HepG2 (cell line): ENCODE data around the gene ZCCHC10. TPM values are rescaled to one million over a fixed set of nuclear protein-coding genes. Genes with fewer than 3 reads are reported as not detected.
A peak's percentile ranks its signal among the peaks of the same experiment; 100 is the strongest.

Experiments
- BORCS8-MEF2B ChIP-seq: sonication (generic); formaldehyde crosslinking; IDR thresholded peaks from 2 replicates; pipeline ENCODE4 v1.8.0; 2022; ENCODE audit warnings: mild to moderate bottlenecking, missing genetic modification reagents
- CBX2 ChIP-seq, 2 experiments: fragments of 200-600 bp in 1 of 2; sonication (generic); formaldehyde crosslinking in 1 of 2; IDR thresholded peaks; 2 replicates each; pipeline versions ENCODE4 v1.7.0 to v1.8.1; 2018 to 2022; ENCODE audit warnings: low read depth in 2 of 2, low read length in 1 of 2, mild to moderate bottlenecking in 1 of 2, missing genetic modification reagents in 1 of 2
- DNMT1 ChIP-seq: sonication (generic); formaldehyde crosslinking; IDR thresholded peaks from 2 replicates; pipeline ENCODE4 v1.5.1; 2020; ENCODE audit warnings: mild to moderate bottlenecking, missing genetic modification reagents
- DPF2 ChIP-seq: sonication (generic); formaldehyde crosslinking; IDR thresholded peaks from 2 replicates; pipeline ENCODE4 v1.4.0; 2020; ENCODE audit warnings: mild to moderate bottlenecking, low read depth, missing genetic modification reagents, borderline replicate concordance
- GMEB2 ChIP-seq: IDR thresholded peaks from 2 replicates; pipeline ENCODE4 v1.6.1; 2016; ENCODE audit warnings: missing biosample characterization, missing genetic modification reagents, low read depth
- GPBP1L1 ChIP-seq: sonication (generic); formaldehyde crosslinking; IDR thresholded peaks from 2 replicates; pipeline ENCODE4 v1.5.0; 2020; ENCODE audit warnings: mild to moderate bottlenecking, missing genetic modification reagents
- NFE2 ChIP-seq: sonication (generic); formaldehyde crosslinking; IDR thresholded peaks from 2 replicates; pipeline ENCODE4 v1.4.0; 2020; ENCODE audit warnings: missing genetic modification reagents
- TMF1 ChIP-seq: sonication (generic); formaldehyde crosslinking; IDR thresholded peaks from 2 replicates; pipeline ENCODE4 v1.8.1; 2022; ENCODE audit warnings: low read depth, missing genetic modification reagents
- ZBTB26 ChIP-seq: IDR thresholded peaks from 2 replicates; pipeline ENCODE4 v1.6.1; 2016; ENCODE audit warnings: missing compliant biosample characterization, missing genetic modification reagents, borderline replicate concordance
- ZNF296 ChIP-seq: sonication (generic); formaldehyde crosslinking; conservative IDR thresholded peaks from 2 replicates; pipeline ENCODE4 v1.5.0; 2020; ENCODE audit warnings: mild to moderate bottlenecking, missing genetic modification reagents
- ZNF333 ChIP-seq: sonication (generic); formaldehyde crosslinking; IDR thresholded peaks from 2 replicates; pipeline ENCODE4 v1.4.0; 2020; ENCODE audit warnings: mild to moderate bottlenecking, missing genetic modification reagents, borderline replicate concordance
- ZNF598 ChIP-seq: sonication (generic); formaldehyde crosslinking; IDR thresholded peaks from 2 replicates; pipeline ENCODE4 v1.5.1; 2020; ENCODE audit warnings: mild to moderate bottlenecking, missing genetic modification reagents, borderline replicate concordance
- polyA plus RNA-seq, 8 experiments: library from polyadenylated mRNA; depleted of rRNA in 3 of 8; stranded (reverse) in 7 of 8; unstranded in 1 of 8; fragments of >200 nt; fragmentation: Illumina TruSeq in 4 of 8; extraction: Trizol in 4 of 8; gene quantifications; 2 replicates each; pipeline versions ENCODE4 v1.2.1 to v1.2.3, GENCODE V29; 2011 to 2016; ENCODE audit warnings: low read depth in 4 of 8, missing spikeins in 1 of 8, mixed read lengths in 1 of 8; ENCODE audit not compliant: insufficient read depth in 1 of 8
- total RNA-seq, 5 experiments: library from RNA; depleted of rRNA; stranded (reverse); fragments of >200 nt; fragmentation: Illumina TruSeq; extraction: Trizol; gene quantifications; 2 replicates each; pipeline ENCODE4 v1.2.3, GENCODE V29; 2016; ENCODE audit warnings: low read depth in 1 of 5

The ZCCHC10 gene
- total and polyA plus RNA-seq, 2 of the 13 experiments (the other 11 are each of a cell fraction or from before 2014, with no cell fraction given), result 40.7 to 48.2 TPM

GRCh38 chr5:133051542-133052316 lies 25.4 kb upstream of the ZCCHC10 start, which contains the start of gene HSPA4 (continued):
- TF ChIP-seq GPBP1L1, result no peak
- peak; percentile 9; the same call in 1 of the 2 replicates for TF ChIP-seq ZNF598 (CRISPR knock-in tag)
- no peak for TF ChIP-seq CBX2 (IDR thresholded peaks at IDR 0.05; ENCODE audit: low read depth, low read length)
- TF ChIP-seq CBX2 (CRISPR knock-in tag; IDR thresholded peaks at IDR 0.05; ENCODE audit: low read depth), result no peak
- no peak for TF ChIP-seq ZNF333 (CRISPR knock-in tag)
- TF ChIP-seq NFE2 (CRISPR knock-in tag), result no peak
- peak; percentile 74; the same call in 1 of the 2 replicates for TF ChIP-seq ZBTB26 (CRISPR knock-in tag)
- no peak; the same call in 1 of the 2 replicates for TF ChIP-seq DNMT1 (CRISPR knock-in tag)
- peak; percentile 91 for TF ChIP-seq BORCS8-MEF2B
- TF ChIP-seq ZNF296 (CRISPR knock-in tag), result no peak; the same call in 1 of the 2 replicates
- TF ChIP-seq TMF1 (CRISPR knock-in tag), result peak; percentile 61; the same call in 1 of the 2 replicates
- no peak for TF ChIP-seq DPF2
- TF ChIP-seq GMEB2 (CRISPR knock-in tag), result no peak
